Left lung (tissue), 10 donors: ENCODE measurements around the gene LRP5. TPM values are rescaled to one million over a fixed set of nuclear protein-coding genes. Genes with fewer than 3 reads are reported as not detected.
A peak's percentile ranks its signal among the peaks of the same experiment; 100 is the strongest.
"Not testable (repeated sequence)": the region's sequence is repeated elsewhere in the genome, so short reads cannot be mapped to it uniquely, and the experiment has no call there.

Experiments used
- ATAC-seq: fragments of 200-7000 bp; cut with Tn5 transposase; one replicate; pipeline ENCODE4 v1.9.1; 2020; ENCODE audit warnings: moderate library complexity
- DNase-seq, 4 donors: peaks; one replicate each; pipeline ENCODE4 v3.0.0-alpha.2; 2013 to 2020
- H3K27ac ChIP-seq, 2 donors: fragments of 200-600 bp; sonication (generic) in 1 of 2; one replicate each; pipeline versions ENCODE4 v1.5.0 to v1.8.0; 2020 to 2021
- H3K27me3 ChIP-seq, 2 donors: fragments of 200-600 bp; sonication (generic) in 1 of 2; one replicate each; pipeline versions ENCODE4 v1.5.0 to v1.8.0; 2020 to 2021
- H3K36me3 ChIP-seq, 2 donors: fragments of 200-600 bp; sonication (generic) in 1 of 2; one replicate each; pipeline versions ENCODE4 v1.5.0 to v1.8.0; 2020 to 2021
- H3K4me1 ChIP-seq, 2 donors: fragments of 200-600 bp; one replicate each; pipeline ENCODE4 v1.8.0; 2021
- H3K4me3 ChIP-seq, 2 donors: fragments of 200-600 bp; sonication (generic) in 1 of 2; one replicate each; pipeline versions ENCODE4 v1.5.0 to v1.8.0; 2020 to 2021; ENCODE audit warnings: mild to moderate bottlenecking in 1 of 2
- H3K9me3 ChIP-seq, 2 donors: fragments of 200-600 bp; sonication (generic) in 1 of 2; one replicate each; pipeline versions ENCODE4 v1.5.0 to v1.8.0; 2020 to 2021
- intact Hi-C, 2 donors: fragments of 100-400 bp; cut with DNase I; formaldehyde crosslinking; loops; one replicate each; pipeline versions ENCODE4 v1.11.2 to v1.14.2; 2022
- polyA plus RNA-seq, 6 donors: library from polyadenylated mRNA; unstranded; fragments of 120-200 nt; gene quantifications; one replicate each; pipeline ENCODE4 v1.2.1, GENCODE V29; 2013; ENCODE audit not compliant: insufficient read length in 6 of 6
- total RNA-seq, 2 donors: library from RNA; stranded (reverse); fragmentation: NEBNext Ultra II Directional; extraction: Animal tissue kit (Norgen Biotek cat#: 25700); gene quantifications; one replicate each; pipeline ENCODE4 v1.2.1, GENCODE V29; 2021
- TF ChIP-seq, protein P1 (sequence below), 2 donors: fragments of 200-600 bp; sonication (generic) in 1 of 2; IDR thresholded peaks; one replicate each; pipeline versions ENCODE4 v1.5.0 to v1.8.0; 2021; ENCODE audit warnings: antibody characterized with exemption in 2 of 2
- donor health status: DM: no; HTN: yes; CAD: no.
- donor health status: DM: no; HTN: no; CAD: no.

LRP5 gene
- total and polyA plus RNA-seq, 8 donors, result 48.9 to 71.9 (median 57.4) TPM

DNA sequence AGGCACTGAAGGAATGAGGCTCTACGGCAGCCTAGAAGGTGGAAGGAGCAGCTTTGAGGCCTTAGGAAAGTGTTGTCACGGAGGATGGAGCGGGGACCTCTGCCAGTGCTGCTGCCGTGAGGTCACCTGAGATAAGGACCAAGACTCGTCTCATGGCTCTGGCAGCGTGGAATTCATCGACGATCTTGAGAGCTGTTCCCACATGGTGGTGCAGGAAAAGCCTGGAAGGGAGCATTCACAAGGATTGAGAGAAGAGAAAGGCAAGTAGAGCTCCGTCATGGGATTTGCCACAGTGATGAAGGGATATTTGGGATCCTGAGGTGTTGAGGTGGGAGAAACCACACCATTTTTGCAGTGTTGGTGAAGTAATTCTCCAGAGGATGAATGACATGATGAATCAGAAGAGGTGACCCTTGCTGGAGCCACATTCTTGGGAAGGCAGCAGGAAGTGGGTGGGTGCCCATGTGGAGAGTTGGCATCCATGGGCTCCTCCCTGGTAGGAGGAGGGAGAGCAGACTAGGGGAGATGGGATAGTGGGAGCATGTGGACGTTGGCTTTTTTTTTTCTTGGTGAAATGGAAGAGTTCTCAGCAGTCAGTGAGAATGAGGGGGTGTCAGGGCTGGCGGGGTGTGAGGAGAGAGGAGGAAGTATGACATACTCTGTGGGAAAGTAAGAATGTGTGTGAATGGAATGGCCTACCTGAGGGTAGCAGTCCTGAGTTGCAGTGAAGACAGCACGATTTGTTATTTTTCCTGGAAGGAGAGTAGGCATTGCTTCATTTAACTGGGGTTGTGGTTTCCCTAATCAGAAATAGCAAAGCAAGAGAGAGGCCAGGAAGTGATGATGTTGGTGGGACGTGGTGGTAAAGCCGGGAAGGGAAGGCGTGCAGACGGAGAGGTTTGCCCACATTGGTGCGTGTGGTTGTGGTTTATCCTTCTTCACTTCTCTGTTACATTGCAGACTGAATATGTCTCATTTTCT is 159.3 kb downstream of the LRP5 start:
- H3K4me3 ChIP-seq, result no peak overlapping the region
- no peaks in the 10 kb centered on the region for H3K9me3 ChIP-seq
- no peak for DNase-seq
- H3K36me3 ChIP-seq, result peaks cover 0 to 3% of the 10 kb centered on the region in 2 donors
- TF ChIP-seq, protein P1, sequence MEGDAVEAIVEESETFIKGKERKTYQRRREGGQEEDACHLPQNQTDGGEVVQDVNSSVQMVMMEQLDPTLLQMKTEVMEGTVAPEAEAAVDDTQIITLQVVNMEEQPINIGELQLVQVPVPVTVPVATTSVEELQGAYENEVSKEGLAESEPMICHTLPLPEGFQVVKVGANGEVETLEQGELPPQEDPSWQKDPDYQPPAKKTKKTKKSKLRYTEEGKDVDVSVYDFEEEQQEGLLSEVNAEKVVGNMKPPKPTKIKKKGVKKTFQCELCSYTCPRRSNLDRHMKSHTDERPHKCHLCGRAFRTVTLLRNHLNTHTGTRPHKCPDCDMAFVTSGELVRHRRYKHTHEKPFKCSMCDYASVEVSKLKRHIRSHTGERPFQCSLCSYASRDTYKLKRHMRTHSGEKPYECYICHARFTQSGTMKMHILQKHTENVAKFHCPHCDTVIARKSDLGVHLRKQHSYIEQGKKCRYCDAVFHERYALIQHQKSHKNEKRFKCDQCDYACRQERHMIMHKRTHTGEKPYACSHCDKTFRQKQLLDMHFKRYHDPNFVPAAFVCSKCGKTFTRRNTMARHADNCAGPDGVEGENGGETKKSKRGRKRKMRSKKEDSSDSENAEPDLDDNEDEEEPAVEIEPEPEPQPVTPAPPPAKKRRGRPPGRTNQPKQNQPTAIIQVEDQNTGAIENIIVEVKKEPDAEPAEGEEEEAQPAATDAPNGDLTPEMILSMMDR (IDR thresholded peaks at IDR 0.05), result no peak
- H3K27me3 ChIP-seq, result no peaks in the 10 kb centered on the region
- peaks cover 22 to 83% of the 10 kb centered on the region in 2 donors for H3K4me1 ChIP-seq
- intact Hi-C loops, result no loop called here
- H3K27ac ChIP-seq, result peak overlapping the region in 1 of 2 donors; percentile 50
- peak; percentile 33 for ATAC-seq

DNA sequence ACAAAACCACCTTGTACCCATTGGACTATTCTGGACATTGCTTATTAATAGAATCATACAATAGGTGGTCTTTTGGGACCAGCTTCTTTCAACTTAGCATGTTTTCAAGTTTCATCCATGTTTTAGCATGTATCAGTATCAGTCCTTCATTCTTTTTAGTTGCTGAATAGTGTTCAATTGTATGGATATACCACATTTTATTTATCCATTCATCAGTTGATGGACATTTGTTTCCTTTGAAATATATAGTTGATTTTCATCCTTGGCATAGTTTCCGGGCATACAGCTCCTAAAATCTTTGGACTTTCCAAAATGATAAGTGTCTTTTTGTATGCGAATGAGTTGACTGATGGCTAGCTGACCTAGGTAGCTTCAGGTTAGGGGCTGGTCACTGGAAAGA is 160.4 kb downstream of the LRP5 start:
- Histone ChIP-seq H3K4me3 (no peak overlapping the region), H3K27ac (no peak overlapping the region), H3K4me1 (peaks cover 22 to 84% of the 10 kb centered on the region in 2 donors), H3K36me3 (peaks cover 0 to 3% of the 10 kb centered on the region in 2 donors), H3K27me3 (no peaks in the 10 kb centered on the region), H3K9me3 (no peaks in the 10 kb centered on the region)
- TF ChIP-seq, protein P1 (IDR thresholded peaks at IDR 0.05), result no peak
- ATAC-seq (no peak), DNase-seq (no peak)
- intact Hi-C loops, result no loop called here

DNA sequence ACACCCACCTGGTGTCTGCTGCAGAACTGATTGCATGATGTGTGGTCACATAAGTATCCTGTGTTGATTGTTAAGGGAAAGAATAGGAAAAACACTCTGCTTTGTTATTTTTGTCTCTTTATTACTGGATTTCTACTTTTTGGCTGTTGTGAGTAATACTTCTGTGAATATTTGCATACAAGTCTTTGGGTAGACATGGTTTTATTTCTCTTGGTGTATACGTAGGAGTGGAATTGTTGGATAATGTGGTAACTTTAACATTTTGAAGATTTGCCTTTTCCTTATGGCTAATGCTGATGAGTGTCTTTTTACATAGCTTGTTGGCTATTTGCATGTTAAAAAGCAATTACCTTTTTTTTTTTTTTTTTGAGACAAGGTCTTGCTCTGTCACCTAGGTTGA is 161.3 kb downstream of the LRP5 start:
- Histone ChIP-seq H3K36me3 (peaks cover 0 to 4% of the 10 kb centered on the region in 2 donors), H3K9me3 (no peaks in the 10 kb centered on the region), H3K27ac (no peak overlapping the region), H3K27me3 (no peaks in the 10 kb centered on the region), H3K4me1 (peaks cover 22 to 82% of the 10 kb centered on the region in 2 donors), H3K4me3 (no peak overlapping the region)
- DNase-seq, result no peak
- TF ChIP-seq, protein P1 (IDR thresholded peaks at IDR 0.05), result no peak
- no peak for ATAC-seq
- intact Hi-C loops, result no loop called here

DNA sequence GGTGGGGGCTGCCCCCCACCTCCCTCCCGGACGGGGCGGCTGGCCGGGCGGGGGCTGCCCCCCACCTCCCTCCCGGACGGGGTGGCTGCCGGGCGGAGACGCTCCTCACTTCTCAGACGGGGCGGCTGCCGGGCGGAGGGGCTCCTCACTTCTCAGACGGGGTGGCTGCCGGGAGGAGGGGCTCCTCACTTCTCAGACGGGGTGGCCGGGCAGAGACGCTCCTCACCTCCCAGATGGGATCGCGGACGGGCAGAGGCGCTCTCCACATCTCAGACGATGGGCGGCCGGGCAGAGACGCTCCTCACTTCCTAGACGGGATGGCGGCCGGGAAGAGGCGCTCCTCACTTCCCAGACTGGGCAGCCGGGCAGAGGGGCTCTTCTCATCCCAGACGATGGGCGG is 163.2 kb downstream of the LRP5 start:
- ATAC-seq, H3K9me3 ChIP-seq, H3K36me3 ChIP-seq, H3K27ac ChIP-seq, H3K4me3 ChIP-seq, DNase-seq, H3K27me3 ChIP-seq, intact Hi-C loops: not testable (repeated sequence)
- H3K4me1 ChIP-seq, result peaks cover 12 to 78% of the 10 kb centered on the region in 2 donors

DNA sequence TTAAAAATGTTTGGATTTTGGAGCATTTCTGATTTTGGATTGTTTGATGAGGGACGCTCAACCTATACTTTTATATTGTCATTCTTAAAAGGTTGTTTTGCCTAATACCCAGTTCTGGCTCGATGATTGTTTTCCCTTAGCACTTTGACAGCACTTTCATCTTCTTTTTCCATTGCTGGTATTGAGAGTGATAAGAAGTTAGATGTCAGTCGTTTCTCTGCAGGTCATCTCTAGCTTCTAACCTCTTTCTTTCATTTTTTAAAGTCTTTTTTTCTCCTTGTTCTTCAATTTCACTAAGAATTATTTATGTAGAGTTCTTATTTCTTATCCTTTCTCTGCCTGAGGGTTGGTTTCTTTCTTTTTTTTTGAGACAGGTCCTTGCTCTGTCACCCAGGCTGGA is 167.0 kb downstream of the LRP5 start:
- no peak overlapping the region for H3K27ac ChIP-seq
- no peak for DNase-seq
- no peak for ATAC-seq
- H3K4me1 ChIP-seq, result peaks cover 10 to 53% of the 10 kb centered on the region in 2 donors
- peaks cover 0 to 6% of the 10 kb centered on the region in 2 donors for H3K36me3 ChIP-seq
- TF ChIP-seq, protein P1 (IDR thresholded peaks at IDR 0.05), result no peak
- H3K27me3 ChIP-seq, result no peaks in the 10 kb centered on the region
- no peak overlapping the region for H3K4me3 ChIP-seq
- intact Hi-C loops, result no loop called here
- H3K9me3 ChIP-seq, result no peaks in the 10 kb centered on the region
